Mucosa of descending colon (tissue), 3 donors: ENCODE data around the gene INAVA. TPM values are rescaled to one million over a fixed set of nuclear protein-coding genes. Genes with fewer than 3 reads are reported as not detected.

Experiments used
- ATAC-seq: fragments of 200-7000 bp; cut with Tn5 transposase; one replicate; pipeline ENCODE4 v1.9.1; 2020; ENCODE audit warnings: mild to moderate bottlenecking, moderate library complexity
- DNase-seq, 3 donors: peaks; one replicate each; pipeline ENCODE4 v3.0.0-alpha.2; 2020
- H3K36me3 ChIP-seq: fragments of 200-600 bp; one replicate; pipeline ENCODE4 v1.8.0; 2021; ENCODE audit warnings: low read depth, mild to moderate bottlenecking
- H3K4me1 ChIP-seq: fragments of 200-600 bp; one replicate; pipeline ENCODE4 v1.8.0; 2021; ENCODE audit warnings: low read depth, mild to moderate bottlenecking
- H3K4me3 ChIP-seq: fragments of 200-600 bp; one replicate; pipeline ENCODE4 v1.8.0; 2021; ENCODE audit warnings: mild to moderate bottlenecking
- H3K9me3 ChIP-seq: fragments of 200-600 bp; one replicate; pipeline ENCODE4 v1.8.0; 2021; ENCODE audit warnings: mild to moderate bottlenecking
- intact Hi-C, 2 donors: fragments of 100-400 bp; cut with DNase I in 1 of 2; cut with micrococcal nuclease in 1 of 2; formaldehyde crosslinking; loops; one replicate each; pipeline versions ENCODE4 v1.11.0 to v1.11.1; 2022; cut with DNase I, micrococcal nuclease
- total RNA-seq, 3 donors: library from RNA; stranded (reverse); fragmentation: NEBNext Ultra II Directional in 2 of 3; extraction: Animal tissue kit (Norgen Biotek cat#: 25700) in 2 of 3; gene quantifications; one replicate each; pipeline versions ENCODE4 v1.2.1 to v1.2.4, GENCODE V29; 2021 to 2023
- TF ChIP-seq, protein P1 (sequence below): fragments of 200-600 bp; IDR thresholded peaks from one replicate; pipeline ENCODE4 v1.8.0; 2022; ENCODE audit warnings: antibody characterized with exemption, mild to moderate bottlenecking
- donor health status: DM: no; HTN: no; CAD: no; lungs with moderate emphysema.
- donor health status: DM: no; HTN: no; CAD: no.
- donor health status: DM: no; HTN: yes; CAD: no.

Gene INAVA
- total RNA-seq, 3 donors from 2014 or later = 82.0 to 238 (median 171) TPM

DNA sequence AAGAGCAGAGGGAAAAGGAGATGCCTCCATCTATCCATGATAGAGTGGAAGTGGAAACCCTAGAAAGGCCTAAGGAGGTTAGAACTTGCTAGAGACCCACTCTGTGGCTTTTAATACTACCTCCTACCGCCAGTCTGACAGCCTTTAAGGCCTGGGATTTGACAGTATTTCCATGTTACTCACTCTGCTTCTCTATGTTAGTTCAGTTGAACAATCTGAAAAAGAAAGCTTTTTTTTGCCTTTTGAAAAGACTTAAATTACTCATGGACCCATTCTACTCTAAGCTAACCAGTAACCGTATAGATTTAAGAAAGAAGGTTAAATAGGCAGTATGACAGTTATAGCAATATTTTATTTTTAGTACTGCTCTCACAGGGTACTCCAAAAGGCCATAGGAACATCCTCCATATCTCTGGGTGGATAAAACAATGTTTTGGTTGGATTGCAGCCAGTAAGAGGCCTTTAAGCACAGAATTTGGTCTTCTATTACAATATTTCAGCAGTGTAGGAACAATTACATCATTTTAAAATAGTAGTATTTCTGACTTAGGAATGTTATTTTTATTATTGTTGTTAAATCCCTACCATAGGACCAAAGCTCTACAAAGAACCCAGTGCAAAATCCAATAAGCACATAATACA, 37.9 kb upstream of the INAVA start:
- TF ChIP-seq, protein P1, sequence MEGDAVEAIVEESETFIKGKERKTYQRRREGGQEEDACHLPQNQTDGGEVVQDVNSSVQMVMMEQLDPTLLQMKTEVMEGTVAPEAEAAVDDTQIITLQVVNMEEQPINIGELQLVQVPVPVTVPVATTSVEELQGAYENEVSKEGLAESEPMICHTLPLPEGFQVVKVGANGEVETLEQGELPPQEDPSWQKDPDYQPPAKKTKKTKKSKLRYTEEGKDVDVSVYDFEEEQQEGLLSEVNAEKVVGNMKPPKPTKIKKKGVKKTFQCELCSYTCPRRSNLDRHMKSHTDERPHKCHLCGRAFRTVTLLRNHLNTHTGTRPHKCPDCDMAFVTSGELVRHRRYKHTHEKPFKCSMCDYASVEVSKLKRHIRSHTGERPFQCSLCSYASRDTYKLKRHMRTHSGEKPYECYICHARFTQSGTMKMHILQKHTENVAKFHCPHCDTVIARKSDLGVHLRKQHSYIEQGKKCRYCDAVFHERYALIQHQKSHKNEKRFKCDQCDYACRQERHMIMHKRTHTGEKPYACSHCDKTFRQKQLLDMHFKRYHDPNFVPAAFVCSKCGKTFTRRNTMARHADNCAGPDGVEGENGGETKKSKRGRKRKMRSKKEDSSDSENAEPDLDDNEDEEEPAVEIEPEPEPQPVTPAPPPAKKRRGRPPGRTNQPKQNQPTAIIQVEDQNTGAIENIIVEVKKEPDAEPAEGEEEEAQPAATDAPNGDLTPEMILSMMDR = no peak
- H3K4me3 ChIP-seq = no peak overlapping the region
- ATAC-seq = no peak
- no peak for DNase-seq
- no peaks in the 10 kb centered on the region for H3K36me3 ChIP-seq
- H3K9me3 ChIP-seq = no peaks in the 10 kb centered on the region
- intact Hi-C loops = no loop called here
- H3K4me1 ChIP-seq = no peaks in the 10 kb centered on the region

DNA sequence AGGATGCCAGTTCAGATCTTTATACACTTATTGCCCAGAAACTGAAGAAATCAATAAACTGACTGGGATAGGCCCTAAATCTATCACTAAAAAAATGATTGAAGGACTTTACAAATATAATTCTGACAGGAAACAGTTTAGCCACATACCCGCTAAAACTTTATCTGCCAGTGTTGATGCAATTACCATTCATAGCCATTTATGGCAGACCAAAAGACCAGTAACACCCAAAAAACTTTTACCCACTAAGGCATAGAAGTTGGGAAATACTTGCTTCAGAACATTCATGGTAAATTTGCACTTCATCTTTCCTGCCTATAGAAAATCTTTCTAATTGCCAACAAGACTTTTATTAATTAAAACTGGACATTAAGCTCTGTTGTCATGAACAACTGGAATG, 36.9 kb upstream of the INAVA start:
- H3K4me3 ChIP-seq = no peak overlapping the region
- TF ChIP-seq, protein P1 = no peak
- ATAC-seq (no peak), DNase-seq (no peak)
- no peaks in the 10 kb centered on the region for H3K9me3 ChIP-seq
- intact Hi-C loops = no loop called here
- no peaks in the 10 kb centered on the region for H3K36me3 ChIP-seq
- H3K4me1 ChIP-seq = no peaks in the 10 kb centered on the region

DNA sequence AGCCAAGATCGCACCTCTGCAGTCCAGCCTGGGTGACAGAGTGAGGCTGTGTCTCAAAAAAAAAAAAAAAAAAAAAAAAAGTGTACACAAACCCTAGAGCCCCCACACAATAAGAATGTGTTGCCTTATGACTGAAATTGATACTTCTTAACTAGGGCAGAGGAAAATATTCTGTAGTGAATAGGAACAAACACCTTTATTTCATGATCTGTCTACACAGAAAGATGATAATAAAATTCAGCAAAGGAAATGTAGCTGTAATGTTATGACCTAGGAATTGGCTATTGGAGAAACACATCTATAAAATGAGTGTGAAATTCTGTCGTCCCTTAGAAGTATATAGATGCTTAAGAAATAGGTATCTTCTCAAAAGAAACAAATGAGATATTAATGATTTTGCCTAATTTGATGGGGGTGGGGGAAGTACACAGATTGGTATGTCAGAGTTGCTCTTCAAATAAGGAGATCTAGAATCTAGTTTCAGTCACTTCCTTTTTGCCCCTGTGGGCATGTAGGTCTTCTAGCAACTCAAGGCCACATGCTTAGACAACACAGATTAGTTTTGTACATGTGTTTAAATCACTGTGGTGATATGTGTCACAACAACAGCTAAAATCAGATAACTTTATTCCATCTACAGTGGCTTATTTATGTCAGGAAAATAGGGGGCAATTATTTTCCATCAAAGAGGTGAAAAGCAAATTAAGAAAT, 32.6 kb upstream of the INAVA start:
- TF ChIP-seq, protein P1 = no peak
- ATAC-seq (no peak), DNase-seq (no peak)
- no peaks in the 10 kb centered on the region for H3K9me3 ChIP-seq
- H3K36me3 ChIP-seq = no peaks in the 10 kb centered on the region
- intact Hi-C loops = no loop called here
- H3K4me3 ChIP-seq = no peak overlapping the region
- H3K4me1 ChIP-seq = no peaks in the 10 kb centered on the region

DNA sequence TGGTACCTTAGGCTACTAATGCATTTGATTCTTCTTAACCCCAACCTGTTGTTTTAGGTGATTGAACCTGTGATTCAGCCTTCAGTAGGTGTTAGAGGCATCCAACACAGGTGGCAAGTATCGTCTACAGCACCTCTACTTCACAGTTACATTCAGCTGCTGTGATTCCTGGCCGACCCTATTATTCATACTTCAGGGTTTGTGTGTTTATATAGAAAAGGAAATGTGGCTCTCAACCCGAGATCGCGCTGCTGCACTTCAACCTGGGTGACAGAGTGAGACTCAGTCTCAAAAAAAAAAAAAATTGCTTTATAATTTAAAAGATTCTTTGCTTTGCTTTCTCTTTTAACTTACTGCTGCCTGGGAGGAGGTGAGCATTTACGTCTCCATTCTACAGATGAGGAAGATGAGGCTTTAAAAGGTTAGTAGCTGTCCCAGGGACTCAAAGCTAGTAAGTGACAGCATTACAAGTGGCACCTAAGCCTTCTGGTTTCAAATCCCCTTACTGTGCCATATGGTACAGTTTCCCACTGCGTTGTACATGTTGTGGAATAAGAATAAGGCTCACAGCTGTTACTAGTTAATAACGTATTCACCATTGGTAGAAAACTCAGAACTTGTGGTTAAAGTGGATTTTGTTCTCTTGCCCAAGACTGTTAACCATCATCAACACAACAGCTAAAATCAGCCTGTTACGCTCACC, 31.8 kb upstream of the INAVA start:
- DNase-seq (no peak), ATAC-seq (peak; percentile 19)
- no peaks in the 10 kb centered on the region for H3K9me3 ChIP-seq
- intact Hi-C loops = no loop called here
- no peaks in the 10 kb centered on the region for H3K36me3 ChIP-seq
- H3K4me1 ChIP-seq = no peaks in the 10 kb centered on the region
- TF ChIP-seq, protein P1 = no peak
- no peak overlapping the region for H3K4me3 ChIP-seq

DNA sequence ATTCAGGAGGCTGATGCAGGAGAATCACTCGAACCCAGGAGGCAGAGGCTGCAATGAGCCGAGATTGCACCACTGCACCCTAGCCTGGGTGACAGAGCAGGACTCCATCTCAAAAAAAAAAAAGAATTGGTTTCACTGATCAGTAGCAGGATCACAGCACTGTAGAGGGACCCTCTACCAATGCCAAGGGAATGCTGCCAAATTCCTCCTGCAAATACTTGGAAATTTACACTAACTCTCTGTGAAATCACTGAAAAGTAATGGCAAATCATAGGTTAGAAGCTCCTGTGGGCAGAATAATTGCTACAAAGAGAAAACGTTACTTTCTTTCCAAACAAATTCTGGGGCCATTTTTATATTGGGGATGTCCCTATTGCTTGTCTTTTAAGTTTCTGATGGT, 28.6 kb upstream of the INAVA start:
- Histone ChIP-seq H3K4me1 (no peaks in the 10 kb centered on the region), H3K36me3 (no peaks in the 10 kb centered on the region), H3K4me3 (no peak overlapping the region), H3K9me3 (no peaks in the 10 kb centered on the region)
- intact Hi-C loops = no loop called here
- ATAC-seq = no peak
- no peak for DNase-seq
- TF ChIP-seq, protein P1 = no peak
